COLO668 (cell line): ENCODE results near the gene NTM.

Source experiments
- DNase-seq: peaks from one replicate; lab custom pipeline; 2025; ENCODE audit not compliant: unreplicated experiment; lab: John Stamatoyannopoulos, UW

Gene NTM

DNA sequence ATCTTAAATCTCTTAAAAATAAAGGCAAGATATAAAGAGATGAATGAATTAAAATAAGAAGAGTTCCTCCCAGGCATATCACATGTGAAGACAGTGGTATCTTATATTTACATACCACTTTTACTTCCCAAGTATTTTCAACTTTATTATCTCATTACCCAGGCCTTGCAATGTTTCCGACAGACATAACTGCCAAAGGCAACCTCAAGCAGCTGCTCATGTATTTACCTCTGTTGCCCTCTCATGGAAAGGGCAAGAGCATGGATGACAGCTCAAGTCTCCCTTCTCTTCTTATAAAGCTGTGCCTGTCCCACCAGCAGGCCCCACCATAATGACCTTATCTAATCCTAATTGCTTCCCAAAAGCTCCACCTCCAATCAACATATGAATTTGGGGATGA is 894.2 kb downstream of the NTM start:
- DNase-seq, result no peak

DNA sequence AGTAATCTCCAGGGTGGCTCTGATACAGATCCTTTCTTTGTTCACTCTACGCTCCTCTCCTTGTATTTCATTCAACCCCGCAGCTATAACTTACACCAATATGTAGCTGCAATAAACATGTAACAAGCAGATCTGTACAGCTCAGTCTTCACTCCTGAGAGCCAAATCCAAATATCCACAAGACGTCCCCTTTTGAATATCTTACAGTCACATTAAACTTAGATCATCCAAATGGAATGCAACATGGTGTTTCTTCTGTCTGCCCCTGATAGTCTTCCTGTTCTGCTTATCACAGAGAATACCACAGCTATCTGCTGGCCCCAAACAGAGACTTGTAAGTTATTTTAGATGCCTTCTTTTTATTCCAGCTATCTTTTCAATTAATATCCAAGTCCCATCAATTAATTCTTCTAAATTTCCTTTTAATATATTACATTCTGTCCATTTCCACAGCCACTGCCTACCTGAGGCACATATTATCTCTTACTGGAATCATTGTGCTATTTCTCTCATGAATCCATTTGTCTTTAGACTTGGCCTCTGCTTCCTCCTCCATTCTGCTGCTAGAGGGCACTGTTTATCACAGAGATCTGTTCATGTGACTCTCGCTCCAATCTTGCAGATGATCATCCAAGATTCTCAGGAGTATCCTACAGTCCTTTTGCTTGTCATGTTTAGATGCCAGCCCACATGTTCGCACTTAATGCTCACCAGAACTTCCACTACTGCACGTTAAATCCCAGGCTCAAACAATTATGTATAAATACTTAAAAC is 908.6 kb downstream of the NTM start:
- DNase-seq, result peak; percentile 14

DNA sequence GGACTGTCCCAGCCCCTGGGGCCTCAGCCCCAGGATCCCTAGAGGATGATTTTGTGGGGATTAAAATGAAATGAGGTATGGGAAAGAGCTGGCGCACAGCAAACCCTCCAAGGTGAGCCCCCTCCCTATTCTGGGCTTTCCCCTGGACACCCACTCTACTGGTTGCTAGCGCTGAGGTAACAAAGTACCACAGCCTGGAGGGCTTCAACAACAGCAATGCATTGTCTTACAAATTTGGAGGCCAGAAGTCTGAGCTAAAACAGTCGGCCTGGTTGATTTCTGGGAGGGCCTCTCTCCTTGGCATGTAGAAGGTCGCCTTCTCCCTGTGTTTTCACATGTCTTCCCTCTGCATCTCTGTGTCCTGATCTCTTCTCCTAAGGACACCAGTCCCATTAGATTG is 913.6 kb downstream of the NTM start:
- no peak for DNase-seq

DNA sequence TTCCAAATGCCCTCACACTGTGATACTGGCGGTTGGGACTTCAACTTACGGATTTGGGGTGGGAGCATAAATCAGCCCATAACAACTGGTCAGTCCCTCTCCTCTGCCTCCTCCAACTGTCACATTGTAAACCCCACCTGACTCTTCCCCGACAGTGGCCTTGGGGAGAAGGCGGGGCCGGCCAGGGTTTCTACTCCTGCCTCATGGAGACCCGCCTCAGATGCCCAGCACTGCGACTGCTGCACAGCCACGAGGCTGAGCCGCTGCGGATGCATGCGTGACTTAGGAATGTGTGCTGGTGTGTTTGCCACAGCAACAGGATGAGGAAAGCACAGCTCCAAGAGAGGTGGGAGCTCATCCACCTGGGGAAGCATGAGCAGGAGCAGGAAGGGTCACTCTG is 914.2 kb downstream of the NTM start:
- DNase-seq, result no peak

DNA sequence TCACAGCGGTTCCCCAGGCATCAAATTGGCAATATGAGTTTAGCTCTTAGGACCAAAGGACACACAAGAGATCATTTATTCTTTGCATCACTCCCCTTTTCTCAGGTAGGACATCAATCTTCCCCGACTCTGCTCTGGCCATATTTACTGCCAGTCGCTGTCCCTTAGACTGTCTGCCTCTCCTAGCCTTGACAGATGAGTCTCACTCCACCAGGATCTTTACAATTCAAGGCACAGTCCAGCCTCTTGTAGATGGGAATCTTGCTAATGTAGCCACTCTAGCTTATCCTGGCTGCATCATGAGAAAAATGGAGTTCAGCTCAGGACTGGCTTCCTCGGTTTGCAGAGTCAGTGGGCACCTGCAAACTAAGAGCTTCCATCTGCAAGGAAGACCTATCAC is 915.2 kb downstream of the NTM start:
- no peak for DNase-seq

DNA sequence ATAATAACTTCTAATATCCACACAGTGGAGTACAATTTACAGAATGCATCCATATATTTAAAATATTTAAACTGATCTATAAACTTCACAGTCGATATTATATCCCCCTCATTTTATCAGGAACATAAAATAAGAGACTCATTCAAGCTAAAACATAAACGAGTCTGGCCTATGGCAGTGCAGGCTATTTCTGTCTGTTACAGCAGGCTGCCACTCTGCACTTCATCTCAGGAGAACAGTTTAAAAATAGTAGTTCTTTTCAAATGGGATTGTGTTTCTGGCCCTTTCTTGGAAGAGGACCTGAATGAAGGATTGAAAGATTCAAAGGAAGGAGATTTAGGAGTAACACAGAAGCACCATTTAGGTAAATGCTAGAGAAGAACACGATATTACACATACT is 915.7 kb downstream of the NTM start:
- DNase-seq, result no peak

DNA sequence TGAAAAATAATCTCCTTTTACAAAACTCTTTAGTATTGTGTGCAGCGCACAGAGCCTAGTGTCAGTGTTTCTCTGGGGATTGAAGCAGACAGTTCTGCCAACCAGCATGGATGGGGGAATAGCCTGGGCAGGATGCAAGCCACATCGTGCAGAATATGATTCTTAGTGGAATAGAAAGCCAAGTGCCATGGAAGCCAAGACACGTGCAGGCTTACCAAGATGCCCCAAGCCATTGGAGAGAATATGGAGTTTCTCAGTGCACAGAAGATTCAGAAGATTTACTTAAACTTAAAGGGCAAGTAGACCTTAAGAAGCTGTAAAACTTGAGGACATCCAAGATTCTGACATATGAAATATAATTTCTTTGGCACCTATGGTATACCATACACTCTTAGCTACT is 917.6 kb downstream of the NTM start:
- no peak for DNase-seq

DNA sequence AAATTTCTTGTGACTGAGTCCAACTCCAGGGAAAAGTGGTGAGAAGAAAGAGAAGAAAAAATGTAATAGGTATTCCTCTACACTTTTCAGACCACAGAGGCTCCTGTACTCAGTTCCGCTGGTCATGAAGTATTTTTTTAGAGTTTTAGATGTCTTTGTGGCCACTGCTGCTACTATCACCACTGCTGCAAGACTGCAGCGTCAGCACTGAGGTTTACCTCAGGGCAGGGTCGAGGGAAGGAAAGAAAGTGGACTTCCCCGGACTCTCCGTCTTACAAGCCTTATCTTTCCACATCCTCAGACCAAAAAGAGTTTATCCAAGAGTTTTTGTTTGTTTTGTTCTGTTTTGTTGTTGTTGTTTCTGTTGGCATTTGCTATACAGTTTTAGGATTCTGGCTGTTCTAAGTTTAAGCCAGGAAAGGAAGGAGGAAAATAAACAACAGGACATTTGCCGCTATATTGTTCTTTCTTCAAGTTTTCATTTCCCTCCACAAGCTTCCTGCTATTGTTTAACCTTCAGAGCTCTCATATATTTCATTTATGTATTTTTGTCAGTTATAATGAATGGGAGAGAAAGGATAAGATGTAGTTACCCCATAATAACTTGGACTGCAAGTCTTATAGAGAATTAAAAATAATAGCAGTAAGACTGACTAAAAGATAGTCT is 919.3 kb downstream of the NTM start:
- DNase-seq, result no peak

DNA sequence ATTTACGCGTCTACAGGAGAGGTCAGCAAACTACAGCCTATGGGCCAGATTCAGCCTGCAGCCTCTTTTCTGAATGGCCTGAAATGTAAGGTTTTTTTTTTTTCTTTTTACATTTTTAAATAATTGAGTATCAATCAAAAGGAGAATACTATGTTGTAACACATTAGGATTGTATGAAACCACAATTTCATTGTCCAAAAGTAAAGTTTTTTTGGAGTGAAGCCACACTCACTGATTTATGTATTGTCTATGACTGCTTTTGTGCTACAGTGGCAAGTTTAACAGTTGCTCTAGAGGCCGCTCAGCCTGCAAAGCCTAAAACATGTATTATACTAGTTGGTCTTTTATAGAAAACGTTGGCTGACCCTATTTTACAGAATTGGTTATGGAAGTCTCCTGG is 923.2 kb downstream of the NTM start:
- no peak for DNase-seq

DNA sequence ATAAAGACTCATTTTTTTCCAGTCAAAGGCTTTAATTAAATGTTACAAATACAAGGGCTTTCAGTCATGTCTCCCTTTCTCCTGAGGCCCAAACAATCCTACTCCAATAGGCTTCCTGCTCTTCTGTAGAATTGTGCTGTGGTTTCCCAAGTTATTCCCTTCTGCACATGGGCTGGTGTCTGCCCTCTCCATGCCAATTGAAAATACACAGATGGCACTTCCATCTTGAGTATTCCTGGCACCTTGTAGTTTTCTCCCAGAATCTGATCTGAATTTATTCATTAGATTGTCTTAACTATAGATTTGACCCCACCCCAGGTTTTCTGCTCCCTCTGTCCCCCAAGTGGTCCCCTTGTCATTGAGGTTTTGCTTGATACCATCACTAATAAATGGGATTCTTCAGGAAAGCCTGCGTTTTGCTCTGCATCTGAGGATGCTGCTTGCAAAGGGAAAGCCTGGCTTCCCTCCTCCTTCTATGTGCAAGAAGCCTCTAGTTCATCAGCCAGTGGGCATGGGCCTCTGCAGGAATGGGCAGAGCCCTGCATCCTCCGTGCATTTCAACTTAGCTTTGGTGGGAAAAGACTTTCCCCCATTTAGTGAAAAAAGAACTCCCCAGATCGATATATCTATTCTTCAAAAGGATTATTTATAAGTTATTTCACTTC is 926.7 kb downstream of the NTM start:
- no peak for DNase-seq

DNA sequence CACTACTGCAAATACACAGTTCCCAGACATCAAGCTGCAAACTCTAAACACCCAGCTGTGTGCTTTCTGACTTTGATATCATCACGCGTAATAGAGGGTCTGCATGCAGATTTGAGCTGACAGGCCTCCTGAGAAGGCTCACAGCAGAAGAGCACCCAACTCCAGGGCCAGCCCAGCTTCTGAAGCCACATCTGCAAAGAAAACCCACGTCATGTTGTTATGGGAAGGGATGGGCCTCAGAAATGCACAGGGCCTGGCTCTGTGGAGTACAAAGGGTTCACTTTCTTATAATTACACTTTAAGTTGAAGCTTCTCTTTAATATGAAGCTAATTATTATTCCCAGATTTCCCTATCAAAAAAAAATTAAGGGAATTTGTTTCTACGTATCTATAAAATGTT is 927.9 kb downstream of the NTM start:
- DNase-seq, result no peak

DNA sequence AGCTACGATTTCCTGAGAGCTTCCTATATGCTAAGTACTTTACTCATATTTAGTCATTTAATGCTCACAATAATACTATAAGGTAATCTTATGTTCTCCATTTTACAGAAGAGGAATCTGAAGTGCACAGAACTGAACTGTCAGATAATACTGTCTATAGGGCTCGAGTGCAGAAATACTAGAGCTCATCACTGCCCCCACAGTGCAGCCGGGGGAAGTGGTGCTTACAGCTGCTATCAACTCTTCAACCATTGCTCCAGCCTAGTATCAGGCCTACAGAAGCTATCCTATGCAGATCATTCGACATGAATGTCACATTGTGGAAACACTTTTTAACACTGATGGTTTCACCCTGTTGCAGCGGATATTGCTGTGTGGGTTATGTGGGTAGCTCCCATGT is 929.9 kb downstream of the NTM start:
- DNase-seq, result peak; percentile 13

DNA sequence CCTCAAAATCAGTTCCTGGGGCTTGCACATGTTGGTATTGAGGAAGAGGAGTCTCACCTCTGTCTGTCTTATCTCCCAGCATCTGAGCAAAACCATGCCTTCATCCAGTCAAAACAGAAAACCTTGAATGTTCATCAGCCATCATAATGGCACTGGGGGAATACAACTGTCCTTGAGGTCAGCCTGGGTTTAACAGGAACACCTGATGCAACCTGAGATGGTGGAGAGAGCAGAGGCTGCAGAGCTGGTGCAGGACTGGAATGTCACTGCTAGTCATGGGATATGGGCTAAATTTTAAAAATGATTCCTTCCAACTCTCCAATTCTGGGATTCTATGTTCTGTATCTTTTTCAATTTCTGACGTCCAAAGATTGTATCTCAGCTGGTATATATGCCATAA is 931.0 kb downstream of the NTM start:
- no peak for DNase-seq

DNA sequence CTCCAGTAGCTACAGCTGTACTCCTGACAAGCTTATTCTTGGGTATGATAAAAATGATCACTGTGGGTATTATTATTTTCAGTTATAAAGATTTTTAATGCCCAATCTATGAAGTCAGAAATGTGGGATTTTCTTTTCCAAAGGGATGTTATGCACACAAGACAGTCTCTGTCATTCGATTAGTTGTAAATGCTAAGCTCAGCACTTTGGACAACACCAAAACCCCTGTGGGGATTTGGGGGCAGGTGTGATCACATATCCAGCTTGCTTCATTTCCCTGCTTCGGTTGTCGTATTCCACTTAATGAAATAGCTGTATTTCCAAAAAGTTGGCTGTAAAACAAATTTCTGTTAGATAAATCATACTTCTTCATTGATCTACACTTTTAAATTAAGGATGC is 931.5 kb downstream of the NTM start:
- DNase-seq, result no peak

DNA sequence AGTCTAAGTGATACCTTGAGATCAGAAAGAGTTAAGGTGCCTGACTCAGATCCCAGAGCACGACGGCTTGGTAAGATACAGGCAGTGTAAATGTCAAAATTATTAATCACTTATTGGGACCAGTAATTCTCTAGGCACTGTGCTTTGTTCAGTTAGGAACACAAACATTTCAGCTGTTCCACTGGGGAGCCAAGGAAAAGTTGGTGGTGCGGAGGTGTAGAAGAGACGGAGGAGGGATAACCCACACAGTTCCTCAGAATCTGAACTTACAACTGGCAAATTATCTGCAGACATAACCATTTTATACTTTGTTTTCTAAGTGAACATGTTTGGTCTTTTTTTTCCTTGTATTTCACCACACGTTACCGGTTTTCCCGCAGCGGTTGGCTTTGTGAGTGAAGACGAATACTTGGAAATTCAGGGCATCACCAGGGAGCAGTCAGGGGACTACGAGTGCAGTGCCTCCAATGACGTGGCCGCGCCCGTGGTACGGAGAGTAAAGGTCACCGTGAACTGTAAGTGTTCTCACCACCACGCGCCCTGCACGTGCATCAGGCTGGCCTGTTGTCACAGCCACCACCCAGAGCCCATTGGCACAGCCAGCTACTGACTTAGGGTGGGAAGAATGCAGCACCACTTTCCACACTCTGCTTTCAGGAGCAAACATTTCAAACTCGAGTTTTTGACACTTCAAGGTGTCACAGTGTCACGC is 937.0 kb downstream of the NTM start:
- no peak for DNase-seq

DNA sequence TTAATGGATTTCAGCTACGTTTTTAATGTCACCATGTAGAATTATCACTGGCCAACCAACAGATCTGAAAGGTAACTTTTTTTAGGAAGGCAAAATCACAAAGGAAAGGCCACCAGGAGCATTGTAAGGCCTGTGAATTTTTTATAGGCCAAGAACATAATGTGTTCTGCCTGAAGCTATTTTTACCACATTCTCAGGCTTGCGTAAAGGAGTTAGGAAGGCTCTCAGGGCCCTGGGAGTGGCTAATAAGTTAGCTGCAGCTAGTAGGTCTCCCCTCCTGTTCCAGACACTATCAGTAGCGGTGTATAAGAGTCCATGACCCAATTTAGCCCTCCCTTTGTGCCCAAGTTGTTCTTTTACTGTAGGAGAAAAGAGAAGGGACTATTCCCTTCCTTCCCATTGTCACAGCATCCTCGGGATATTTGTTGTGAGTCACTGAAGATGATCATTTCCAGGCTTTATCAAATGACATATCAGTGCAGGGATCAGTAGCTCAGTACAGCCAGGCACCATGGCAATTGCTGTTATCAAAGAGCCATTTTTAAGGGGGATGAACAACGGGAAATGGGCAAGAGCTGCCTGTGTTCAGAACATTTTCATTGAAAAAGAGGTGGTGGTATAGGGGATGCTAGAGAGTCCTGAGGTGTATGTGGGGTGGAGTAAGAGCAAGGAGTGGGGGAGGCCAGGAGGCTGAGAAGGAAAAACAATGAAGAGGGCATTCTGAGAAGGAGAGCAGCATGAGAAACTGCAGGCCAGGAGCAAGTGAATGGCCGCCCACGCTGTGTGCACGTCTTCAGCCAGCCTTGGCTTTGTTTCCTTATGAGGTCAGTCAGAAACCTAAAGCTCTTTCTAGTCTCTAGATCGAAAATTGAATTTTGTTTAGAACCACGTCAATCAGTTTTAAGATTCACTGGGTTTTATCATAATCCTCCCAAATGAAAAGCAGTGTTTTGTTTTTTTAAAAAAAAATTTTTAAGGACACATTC is 940.3 kb downstream of the NTM start:
- DNase-seq, result no peak

DNA sequence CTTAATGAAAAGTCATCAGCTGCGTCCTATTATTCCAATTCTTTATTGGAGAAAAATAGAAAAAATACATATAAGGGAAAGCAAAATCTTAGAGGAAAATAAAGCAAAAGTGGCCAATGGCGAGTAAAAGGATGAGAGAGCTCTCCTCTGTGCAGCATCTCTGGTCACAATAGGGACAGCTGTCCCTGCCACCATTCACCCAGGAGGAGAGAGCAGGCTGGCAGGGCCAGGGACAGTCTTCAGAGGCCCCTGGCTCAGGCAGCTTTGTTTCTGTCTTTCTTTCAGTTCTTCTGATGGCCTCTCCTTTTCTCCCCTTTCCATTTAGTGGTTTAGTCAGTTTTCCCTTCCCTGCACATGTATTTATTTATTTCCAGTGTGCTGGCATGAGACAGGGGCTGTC is 941.3 kb downstream of the NTM start:
- no peak for DNase-seq

DNA sequence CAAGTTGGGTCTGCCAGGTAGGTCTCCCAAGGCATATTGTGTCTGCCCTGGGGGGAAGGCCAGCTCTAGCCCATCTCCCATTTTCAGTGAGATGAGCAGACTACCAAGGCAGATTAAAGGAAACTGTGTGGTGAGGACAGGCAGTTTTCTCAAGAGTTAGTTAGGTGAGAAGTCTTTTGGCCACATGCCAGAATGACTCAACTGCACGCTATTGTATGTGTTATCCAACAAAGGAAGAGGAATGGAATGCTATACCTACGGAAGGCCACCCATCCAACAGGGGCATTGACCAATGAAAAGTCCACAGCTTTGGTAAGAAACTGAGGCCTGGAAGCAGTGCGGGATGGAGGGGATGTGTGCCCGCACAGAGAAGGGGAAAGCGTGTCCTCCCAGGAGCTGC is 941.7 kb downstream of the NTM start:
- DNase-seq, result peak; percentile 11

DNA sequence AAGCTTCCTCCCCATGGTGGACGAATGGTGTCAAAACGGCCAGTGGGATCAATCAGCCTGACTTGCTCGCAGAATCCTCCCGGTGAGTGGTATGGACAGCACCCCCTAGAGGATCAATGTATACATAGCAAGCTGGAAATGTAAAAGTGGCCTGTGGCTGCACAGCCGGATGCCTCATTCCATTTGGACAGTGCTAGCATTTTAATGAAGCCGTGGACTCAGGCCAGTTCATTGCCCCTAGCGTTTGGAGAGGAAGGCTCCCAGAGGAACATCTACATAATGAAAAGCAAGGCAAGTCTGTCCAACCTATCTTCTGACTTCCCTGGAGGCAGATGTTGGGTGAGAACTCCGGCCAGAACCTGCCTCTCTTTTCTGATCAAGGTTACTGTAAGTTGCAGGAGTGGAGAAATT is 942.3 kb downstream of the NTM start:
- DNase-seq, result peak; percentile 11

DNA sequence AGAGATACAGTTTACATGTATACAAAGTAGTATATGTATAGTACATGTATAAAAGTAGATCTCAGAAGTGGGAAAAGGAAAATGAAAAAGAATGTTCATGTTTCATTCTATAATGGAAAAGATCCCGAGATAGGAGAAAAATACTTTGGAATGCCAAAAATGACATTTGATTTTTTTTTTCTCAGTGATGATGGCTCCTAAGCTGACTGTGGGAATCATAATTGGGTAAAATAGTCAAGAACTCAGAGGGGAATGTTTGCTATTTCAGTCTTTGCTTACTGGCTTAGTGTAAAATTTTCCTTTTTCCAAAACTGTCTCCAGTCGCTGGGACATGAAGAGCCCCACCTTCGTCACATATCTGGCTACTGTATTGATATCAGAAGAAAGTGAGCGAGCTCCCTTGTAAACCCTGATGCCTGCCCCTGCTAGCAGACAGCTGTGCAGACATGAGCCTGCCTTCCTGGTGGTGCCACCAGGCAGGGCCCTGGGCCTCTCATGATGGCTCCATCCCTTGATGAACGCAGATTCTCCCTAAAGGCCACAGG is 944.6 kb downstream of the NTM start:
- no peak for DNase-seq
